ENCODE data around the gene ATXN7.

ATXN7 gene

DNA sequence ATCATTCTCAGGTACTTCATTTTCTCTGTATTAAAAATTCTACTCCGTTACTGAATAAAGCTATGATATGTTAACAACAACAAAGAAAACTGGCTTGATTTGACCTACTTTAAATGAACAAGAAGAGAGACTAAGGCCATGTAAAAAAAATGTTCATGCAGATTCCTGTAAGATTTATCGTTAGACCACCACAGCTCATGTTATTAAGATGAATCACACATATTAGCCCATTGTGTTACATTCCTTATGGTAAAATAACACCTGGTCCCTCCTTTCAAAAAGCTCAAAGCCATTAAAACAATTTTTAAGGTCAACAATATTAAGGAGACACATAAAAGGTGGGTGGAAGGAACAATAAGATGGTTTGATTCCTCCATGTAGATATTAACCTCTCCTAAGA lies 6.4 kb upstream of the ATXN7 start:
- no peaks in the 10 kb centered on the region for H3K27me3 ChIP-seq (replicated peaks; ENCODE audit: control insufficient read depth, insufficient read depth, low read length)
- DNase-seq (ENCODE audit: extremely low read depth, insufficient read length), result no peak
- H3K36me3 ChIP-seq (ENCODE audit: control insufficient read depth, insufficient read depth, low read length), result no peaks in the 10 kb centered on the region
- H3K4me3 ChIP-seq (replicated peaks; ENCODE audit: low read depth, low read length), result no peak overlapping the region
- TF ChIP-seq, protein P1, sequence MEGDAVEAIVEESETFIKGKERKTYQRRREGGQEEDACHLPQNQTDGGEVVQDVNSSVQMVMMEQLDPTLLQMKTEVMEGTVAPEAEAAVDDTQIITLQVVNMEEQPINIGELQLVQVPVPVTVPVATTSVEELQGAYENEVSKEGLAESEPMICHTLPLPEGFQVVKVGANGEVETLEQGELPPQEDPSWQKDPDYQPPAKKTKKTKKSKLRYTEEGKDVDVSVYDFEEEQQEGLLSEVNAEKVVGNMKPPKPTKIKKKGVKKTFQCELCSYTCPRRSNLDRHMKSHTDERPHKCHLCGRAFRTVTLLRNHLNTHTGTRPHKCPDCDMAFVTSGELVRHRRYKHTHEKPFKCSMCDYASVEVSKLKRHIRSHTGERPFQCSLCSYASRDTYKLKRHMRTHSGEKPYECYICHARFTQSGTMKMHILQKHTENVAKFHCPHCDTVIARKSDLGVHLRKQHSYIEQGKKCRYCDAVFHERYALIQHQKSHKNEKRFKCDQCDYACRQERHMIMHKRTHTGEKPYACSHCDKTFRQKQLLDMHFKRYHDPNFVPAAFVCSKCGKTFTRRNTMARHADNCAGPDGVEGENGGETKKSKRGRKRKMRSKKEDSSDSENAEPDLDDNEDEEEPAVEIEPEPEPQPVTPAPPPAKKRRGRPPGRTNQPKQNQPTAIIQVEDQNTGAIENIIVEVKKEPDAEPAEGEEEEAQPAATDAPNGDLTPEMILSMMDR (IDR thresholded peaks at IDR 0.05; ENCODE audit: insufficient read depth, low read length, poor library complexity, severe bottlenecking), result no peak

DNA sequence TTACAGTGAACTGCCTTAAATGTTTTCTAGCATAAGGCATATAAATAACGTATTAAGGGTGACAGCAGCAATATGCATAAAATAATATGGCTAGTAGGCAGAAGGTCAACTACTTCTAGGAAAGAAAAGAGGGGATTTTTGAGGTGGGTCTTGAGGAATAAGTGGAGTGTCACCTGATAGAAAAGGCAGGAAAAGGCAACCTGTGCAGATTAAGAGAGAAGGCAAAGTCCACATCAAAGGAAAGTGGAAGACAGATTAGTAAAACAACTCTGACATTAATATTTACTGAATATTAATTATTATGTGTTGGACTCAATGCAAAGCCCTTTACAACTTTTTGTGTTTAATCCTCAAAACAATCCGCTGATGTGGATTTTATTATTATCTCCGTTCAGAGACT lies 2.9 kb upstream of the ATXN7 start:
- no peaks in the 10 kb centered on the region for H3K27me3 ChIP-seq (replicated peaks; ENCODE audit: control insufficient read depth, insufficient read depth, low read length)
- H3K4me3 ChIP-seq (replicated peaks; ENCODE audit: low read depth, low read length), result no peak overlapping the region
- TF ChIP-seq, protein P1 (IDR thresholded peaks at IDR 0.05; ENCODE audit: insufficient read depth, low read length, poor library complexity, severe bottlenecking), result no peak
- DNase-seq (ENCODE audit: extremely low read depth, insufficient read length), result no peak
- H3K36me3 ChIP-seq (ENCODE audit: control insufficient read depth, insufficient read depth, low read length), result no peaks in the 10 kb centered on the region

DNA sequence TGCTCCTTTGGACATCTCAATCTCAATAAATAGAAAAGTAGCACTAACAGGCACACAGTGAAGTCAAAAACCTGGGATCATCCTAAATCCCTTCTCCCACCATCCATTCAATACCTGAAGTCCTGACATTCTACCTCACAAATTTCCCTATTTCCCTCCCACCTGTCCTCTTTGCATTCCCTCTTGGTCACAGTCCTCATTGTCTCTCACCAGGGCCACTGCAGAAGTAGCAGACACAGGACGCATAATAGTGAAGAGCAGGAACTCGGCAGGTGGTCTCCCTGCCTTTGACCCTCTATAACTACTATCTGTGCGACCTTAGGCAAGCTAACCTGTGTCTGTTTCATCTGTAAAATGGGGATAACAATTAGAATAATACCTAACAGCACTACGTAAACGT lies 2.4 kb upstream of the ATXN7 start:
- Histone ChIP-seq H3K36me3 (ENCODE audit: control insufficient read depth, insufficient read depth, low read length) (no peaks in the 10 kb centered on the region), H3K27me3 (replicated peaks; ENCODE audit: control insufficient read depth, insufficient read depth, low read length) (no peaks in the 10 kb centered on the region), H3K4me3 (replicated peaks; ENCODE audit: low read depth, low read length) (no peak overlapping the region)
- no peak for DNase-seq (ENCODE audit: extremely low read depth, insufficient read length)
- TF ChIP-seq, protein P1 (IDR thresholded peaks at IDR 0.05; ENCODE audit: insufficient read depth, low read length, poor library complexity, severe bottlenecking), result no peak

DNA sequence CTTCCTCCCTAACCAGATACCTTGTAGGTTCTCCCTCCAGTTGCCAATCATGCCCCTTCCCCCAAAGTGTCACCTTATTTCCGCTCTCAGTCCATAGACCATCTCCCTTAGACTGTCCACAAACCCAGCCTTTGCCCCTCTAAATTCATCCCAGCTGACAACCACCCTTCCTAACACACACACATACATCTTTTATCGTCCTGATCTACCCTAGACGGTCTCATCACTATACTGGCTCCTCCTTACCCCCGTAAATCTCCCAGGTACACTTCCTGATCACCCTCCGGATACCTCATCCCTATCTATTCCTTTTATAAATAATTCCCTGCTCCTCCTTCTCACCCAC lies 890 bp upstream of the ATXN7 start:
- TF ChIP-seq, protein P1 (IDR thresholded peaks at IDR 0.05; ENCODE audit: insufficient read depth, low read length, poor library complexity, severe bottlenecking), result no peak
- no peak for DNase-seq (ENCODE audit: extremely low read depth, insufficient read length)

DNA sequence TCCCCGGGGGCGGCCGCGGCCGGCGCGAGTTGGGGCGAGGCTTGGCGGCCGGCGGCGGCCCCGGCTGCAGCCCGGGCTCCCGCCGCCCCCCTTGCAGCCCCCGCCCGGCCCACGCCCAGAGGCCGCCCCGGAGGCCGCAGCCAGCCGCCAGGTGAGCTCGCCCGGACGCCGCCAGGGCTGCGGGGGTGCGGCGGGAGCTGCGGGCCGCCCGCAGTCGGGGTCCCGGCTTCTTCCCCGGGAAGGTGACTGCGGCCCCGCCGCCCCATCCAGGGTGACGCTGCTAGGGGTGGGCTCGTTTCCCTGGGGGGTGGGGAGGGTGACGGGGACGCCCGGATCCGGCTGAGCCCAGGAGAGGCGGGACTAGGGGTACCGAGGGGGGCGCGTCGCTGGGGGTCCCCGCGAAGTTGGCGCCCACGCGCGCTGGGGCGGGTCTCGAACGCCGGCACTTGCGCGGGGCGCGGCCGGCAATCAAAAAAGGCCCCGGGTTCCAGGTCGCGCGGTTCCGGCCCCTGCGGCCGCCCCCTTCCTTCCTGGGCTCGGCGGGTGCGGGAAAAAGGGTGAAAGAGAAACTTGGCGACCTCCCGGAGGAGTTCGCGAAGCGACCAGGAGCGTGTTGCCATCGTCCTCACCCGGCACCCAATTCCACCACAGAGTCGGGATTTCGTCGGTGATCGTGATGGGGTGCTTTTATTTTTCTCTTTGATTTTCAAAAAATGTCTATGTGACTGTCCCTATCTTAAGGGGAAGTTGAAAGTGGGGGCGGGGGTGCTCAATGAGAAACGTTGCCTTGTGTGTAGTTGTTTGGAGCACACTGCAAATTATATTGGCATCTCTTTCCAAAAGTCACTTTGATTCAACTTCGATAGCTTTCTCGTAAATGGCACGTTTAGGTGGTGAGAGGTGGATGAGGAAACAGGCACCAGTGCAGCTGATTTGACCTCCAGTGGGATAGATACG lies 619 bp downstream of the ATXN7 start:
- peak; percentile 74 for DNase-seq (ENCODE audit: extremely low read depth, insufficient read length)
- peaks cover 1% of the 10 kb centered on the region; the same call in 1 of the 2 replicates for H3K36me3 ChIP-seq (ENCODE audit: control insufficient read depth, insufficient read depth, low read length)

More for the DNA sequence above, 890 bp upstream of the ATXN7 start:
- peak overlapping the region; percentile 97 for H3K4me3 ChIP-seq (replicated peaks; ENCODE audit: low read depth, low read length)
- peaks cover 1% of the 10 kb centered on the region; the same call in 1 of the 2 replicates for H3K36me3 ChIP-seq (ENCODE audit: control insufficient read depth, insufficient read depth, low read length)
- H3K27me3 ChIP-seq (replicated peaks; ENCODE audit: control insufficient read depth, insufficient read depth, low read length), result no peaks in the 10 kb centered on the region

More for the DNA sequence above, 619 bp downstream of the ATXN7 start:
- Histone ChIP-seq H3K27me3 (replicated peaks; ENCODE audit: control insufficient read depth, insufficient read depth, low read length) (no peaks in the 10 kb centered on the region), H3K4me3 (replicated peaks; ENCODE audit: low read depth, low read length) (peak overlapping the region; percentile 71)
- TF ChIP-seq, protein P1 (IDR thresholded peaks at IDR 0.05; ENCODE audit: insufficient read depth, low read length, poor library complexity, severe bottlenecking), result no peak

Data from GM06990 (cell line).